ENCODE measurements around the gene RAB34.
"Not testable (repeated sequence)": the region's sequence is repeated elsewhere in the genome, so short reads cannot be mapped to it uniquely, and the experiment has no call there.

The RAB34 gene

DNA sequence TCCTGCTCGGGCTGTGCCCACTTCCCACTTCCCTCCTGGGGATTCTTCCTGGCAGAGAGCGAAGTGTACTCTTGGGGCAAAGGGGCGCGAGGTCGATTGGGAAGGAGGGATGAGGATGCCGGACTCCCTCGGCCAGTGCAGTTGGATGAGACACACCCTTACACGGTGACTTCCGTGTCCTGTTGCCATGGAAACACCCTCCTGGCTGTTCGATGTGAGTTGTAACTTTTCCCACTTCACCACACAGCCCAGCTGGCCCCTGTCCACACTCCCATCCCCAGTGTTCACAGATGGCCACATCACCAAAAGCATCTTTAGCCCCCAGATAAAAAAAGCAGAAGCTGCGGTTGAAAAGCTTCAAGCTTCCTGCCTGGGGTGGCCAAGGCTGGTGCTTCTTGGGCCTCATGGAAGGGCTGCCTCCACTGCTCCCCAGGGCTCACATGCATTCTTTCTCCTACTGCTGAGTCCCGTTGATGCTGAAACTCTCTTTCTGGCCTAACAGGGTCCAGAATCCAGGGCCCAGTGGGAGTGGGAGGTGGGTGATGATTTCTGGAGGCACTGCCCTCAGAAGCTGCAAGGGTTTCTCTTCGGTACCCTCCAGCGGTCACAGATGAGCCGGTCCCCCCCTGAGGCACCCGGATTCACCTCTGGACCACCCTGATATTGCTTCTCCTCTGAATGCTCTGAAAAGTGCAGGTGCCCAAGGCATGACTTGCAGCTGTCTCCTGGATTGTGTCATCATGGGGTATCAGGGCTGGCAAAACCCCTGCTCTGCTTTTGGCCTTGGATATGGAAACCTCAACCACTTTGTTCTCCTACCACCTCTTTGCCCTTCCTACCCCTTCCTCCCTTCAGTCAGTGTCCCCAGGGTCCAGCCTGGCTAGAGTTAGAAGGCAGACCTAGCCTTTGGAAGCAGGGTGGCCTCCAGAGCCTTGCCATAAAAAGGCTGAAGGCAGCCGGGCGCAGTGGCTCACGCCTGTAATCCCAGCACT lies 24.0 kb upstream of the RAB34 start:
- in situ Hi-C loops (cut with MboI; ENCODE audit: low pct_unique_long_range_greater_than_20kb, low sequenced_read_pairs, unreplicated experiment) = no loop called here
- TF ChIP-seq, protein P1, sequence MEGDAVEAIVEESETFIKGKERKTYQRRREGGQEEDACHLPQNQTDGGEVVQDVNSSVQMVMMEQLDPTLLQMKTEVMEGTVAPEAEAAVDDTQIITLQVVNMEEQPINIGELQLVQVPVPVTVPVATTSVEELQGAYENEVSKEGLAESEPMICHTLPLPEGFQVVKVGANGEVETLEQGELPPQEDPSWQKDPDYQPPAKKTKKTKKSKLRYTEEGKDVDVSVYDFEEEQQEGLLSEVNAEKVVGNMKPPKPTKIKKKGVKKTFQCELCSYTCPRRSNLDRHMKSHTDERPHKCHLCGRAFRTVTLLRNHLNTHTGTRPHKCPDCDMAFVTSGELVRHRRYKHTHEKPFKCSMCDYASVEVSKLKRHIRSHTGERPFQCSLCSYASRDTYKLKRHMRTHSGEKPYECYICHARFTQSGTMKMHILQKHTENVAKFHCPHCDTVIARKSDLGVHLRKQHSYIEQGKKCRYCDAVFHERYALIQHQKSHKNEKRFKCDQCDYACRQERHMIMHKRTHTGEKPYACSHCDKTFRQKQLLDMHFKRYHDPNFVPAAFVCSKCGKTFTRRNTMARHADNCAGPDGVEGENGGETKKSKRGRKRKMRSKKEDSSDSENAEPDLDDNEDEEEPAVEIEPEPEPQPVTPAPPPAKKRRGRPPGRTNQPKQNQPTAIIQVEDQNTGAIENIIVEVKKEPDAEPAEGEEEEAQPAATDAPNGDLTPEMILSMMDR (IDR thresholded peaks at IDR 0.05; ENCODE audit: extremely low read depth, insufficient read depth, missing control alignments) = no peak
- DNase-seq (ENCODE audit: low spot score) = no peak

DNA sequence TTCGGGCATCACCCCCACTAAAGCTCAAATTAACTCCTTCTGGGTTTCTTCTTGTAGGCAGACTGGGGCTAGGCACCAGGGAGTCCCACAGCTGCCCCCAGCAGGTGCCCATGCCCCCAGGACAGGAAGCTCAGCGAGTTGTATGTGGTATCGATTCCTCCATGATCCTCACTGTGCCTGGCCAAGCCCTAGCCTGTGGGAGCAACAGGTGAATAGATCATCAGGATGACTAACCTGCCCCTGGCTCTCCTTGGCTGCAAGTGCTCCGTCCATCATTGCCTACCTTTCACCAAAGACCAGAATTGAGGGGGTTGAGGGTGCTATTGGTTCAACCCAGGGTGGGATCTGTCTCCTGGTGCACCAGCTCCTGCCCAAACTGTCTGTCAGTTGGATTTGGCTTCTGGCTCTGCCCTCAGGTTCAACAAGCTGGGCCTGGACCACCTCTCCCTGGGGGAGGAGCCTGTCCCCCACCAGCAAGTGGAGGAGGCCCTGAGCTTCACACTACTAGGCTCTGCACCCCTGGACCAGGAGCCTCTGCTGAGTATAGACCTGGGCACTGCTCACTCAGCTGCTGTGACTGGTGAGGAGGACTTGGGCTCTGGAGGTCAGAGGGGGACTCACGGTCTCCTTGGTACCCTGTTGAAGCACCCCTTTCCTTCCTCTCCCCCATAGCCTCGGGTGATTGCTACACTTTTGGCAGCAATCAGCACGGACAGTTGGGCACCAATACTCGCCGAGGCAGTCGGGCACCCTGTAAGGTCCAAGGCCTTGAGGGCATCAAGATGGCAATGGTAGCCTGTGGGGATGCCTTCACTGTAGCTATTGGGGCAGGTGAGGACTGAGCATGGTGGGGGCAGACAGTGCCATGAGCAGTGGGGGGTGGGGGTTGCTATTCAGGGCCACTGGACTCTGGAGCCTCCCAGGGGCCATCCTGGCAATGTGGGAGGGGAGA lies 23.0 kb upstream of the RAB34 start:
- no peak for DNase-seq (ENCODE audit: low spot score)
- in situ Hi-C loops (cut with MboI; ENCODE audit: low pct_unique_long_range_greater_than_20kb, low sequenced_read_pairs, unreplicated experiment) = no loop called here
- TF ChIP-seq, protein P1 (IDR thresholded peaks at IDR 0.05; ENCODE audit: extremely low read depth, insufficient read depth, missing control alignments) = no peak

DNA sequence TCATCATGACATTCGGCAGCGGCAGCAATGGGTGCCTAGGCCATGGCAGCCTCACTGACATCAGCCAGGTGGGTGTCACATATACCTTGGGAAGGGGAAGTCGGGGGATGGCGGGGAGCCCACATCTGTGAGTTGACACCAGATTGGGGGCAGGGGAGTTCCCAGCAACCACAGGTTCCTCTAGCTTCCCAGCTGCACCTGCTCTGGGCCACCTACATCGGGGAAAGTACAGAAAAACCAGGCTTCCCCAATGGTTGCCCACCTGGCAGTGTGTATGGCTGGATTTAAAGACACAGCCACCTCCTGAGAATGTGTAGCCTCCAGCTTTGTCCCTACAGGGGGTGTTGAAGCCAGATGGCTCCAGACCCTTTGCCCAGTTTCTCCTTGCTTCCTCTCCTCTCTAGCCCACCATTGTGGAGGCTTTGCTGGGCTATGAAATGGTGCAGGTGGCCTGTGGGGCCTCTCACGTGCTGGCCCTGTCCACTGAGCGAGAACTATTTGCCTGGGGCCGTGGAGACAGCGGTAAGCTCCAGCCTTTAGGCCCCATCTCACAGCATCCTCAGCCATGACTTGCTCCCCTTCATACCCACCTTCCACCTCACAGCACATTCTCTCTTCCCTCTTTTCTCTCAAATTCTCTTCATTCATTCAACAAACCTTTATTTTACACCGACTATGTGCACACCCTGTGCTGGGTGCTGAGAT lies 21.2 kb upstream of the RAB34 start:
- peak; percentile 62 for DNase-seq (ENCODE audit: low spot score)
- TF ChIP-seq, protein P1 (IDR thresholded peaks at IDR 0.05; ENCODE audit: extremely low read depth, insufficient read depth, missing control alignments) = no peak
- in situ Hi-C loops (cut with MboI; ENCODE audit: low pct_unique_long_range_greater_than_20kb, low sequenced_read_pairs, unreplicated experiment) = no loop called here

DNA sequence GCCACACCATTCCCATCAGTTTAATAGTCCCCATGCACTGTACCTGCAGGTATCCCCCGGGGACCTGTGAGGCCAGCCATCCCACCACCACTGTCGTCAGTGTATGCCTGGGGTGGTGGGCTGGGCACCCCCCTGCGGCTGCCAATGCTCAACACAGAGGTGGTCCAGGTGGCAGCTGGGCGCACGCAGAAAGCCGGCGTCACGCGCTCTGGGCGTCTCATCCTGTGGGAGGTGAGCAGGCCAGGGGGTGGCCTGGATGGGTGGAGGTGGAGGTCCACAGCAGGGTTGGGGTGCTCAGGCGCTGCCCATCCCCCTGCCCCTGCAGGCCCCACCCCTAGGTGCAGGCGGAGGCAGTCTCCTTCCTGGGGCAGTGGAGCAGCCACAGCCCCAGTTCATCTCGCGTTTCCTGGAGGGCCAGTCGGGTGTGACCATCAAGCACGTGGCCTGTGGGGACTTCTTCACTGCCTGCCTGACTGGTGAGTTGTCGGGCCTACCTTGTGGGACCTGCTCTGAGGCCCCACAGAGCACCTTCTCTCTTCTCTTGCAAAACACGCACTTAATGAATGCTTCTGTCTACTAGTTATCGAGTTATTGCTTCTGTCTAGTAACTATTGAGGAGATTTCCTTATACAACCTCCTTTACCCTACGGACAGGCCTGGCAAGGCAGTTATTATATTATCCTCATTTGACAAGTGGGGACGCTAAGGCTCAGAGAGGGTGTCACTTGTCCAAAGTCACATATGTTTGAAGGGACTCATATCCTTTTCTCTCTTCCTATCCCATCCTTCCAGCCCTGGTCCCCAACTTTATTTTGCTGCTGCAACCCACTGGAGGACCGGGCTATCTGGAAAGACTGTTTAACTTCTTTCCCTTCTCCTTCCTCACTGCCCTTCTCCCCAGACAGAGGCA lies 20.4 kb upstream of the RAB34 start:
- peak; percentile 86 for DNase-seq (ENCODE audit: low spot score)
- in situ Hi-C loops (cut with MboI; ENCODE audit: low pct_unique_long_range_greater_than_20kb, low sequenced_read_pairs, unreplicated experiment) = no loop called here
- TF ChIP-seq, protein P1 (IDR thresholded peaks at IDR 0.05; ENCODE audit: extremely low read depth, insufficient read depth, missing control alignments) = no peak

DNA sequence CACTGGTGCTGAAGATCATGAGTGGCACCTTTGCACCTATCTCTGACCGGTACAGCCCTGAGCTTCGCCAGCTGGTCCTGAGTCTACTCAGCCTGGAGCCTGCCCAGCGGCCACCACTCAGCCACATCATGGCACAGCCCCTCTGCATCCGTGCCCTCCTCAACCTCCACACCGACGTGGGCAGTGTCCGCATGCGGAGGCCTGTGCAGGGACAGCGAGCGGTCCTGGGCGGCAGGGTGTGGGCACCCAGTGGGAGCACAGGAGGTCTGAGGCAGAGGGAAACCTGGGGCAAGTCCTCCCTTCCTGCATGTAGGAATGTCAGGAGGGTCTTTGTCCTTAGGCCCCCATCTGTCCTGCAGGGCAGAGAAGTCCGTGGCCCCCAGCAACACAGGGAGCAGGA lies 19.6 kb upstream of the RAB34 start:
- in situ Hi-C loops (cut with MboI; ENCODE audit: low pct_unique_long_range_greater_than_20kb, low sequenced_read_pairs, unreplicated experiment) = no loop called here
- TF ChIP-seq, protein P1 (IDR thresholded peaks at IDR 0.05; ENCODE audit: extremely low read depth, insufficient read depth, missing control alignments) = no peak

DNA sequence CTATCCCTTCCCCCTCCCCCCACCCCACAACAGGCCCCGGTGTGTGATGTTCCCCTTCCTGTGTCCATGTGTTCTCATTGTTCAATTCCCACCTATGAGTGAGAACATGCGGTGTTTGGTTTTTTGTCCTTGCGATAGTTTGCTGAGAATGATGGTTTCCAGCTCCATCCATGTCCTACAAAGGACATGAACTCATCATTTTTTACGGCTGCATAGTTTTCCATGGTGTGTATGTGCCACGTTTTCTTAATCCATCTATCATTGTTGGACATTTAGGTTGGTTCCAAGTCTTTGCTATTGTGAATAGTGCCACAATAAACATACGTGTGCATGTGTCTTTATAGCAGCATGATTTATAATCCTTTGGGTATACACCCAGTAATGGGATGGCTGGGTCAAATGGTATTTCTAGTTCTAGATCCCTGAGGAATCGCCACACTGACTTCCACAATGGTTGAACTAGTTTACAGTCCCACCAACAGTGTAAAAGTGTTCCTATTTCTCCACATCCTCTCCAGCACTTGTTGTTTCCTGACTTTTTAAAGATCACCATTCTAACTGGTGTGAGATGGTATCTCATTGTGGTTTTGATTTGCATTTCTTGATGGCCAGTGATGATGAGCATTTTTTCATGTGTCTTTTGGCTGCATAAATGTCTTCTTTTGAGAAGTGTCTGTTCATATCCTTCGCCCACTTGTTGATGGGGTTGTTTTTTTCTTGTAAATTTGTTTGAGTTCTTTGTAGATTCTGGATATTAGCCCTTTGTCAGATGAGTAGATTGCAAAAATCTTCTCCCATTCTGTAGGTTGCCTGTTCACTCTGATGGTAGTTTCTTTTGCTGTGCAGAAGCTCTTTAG lies 18.5 kb upstream of the RAB34 start:
- DNase-seq (ENCODE audit: low spot score); in situ Hi-C loops (cut with MboI; ENCODE audit: low pct_unique_long_range_greater_than_20kb, low sequenced_read_pairs, unreplicated experiment): not testable (repeated sequence)

More for the DNA sequence above, 19.6 kb upstream of the RAB34 start:
- no peak for DNase-seq (ENCODE audit: low spot score)

Data from GM13977 (cell line).